ENCODE data around the gene PCGF5.

The PCGF5 gene

DNA sequence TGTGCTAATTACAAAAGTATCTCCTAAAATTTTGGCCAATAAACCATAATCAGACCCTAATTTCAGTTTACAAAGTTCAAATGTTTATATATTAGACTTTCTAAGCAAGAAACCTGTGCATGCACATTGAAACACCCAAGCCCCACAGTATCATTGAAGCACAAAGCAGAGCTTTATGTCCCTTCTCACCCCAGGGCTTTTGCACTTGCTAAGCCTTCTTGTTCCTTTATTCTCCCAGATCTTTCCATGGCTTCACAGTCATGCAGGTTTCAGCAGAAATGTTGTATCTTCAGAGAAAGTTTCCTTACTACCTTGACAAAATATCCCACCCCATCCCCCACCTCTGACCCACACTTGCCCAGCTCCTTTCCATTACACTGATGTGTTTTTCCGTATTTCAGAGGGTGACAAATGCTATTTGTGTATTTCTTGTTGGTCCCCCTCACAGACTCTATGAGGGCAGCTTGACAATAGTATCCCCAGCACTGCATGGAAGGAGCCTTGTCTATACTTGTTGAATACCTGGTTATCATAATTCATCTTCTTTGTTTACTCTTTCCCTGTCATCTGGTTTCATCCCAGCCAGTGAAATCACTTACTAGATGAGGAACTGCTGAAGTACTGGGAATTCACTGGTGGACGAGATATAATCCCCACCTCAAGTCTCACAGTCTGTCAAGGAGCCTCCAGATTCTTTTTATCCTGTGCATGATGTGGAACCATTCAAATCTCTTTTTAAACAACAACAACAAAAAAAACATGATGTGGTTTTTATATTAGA lies 24.0 kb upstream of the PCGF5 start:
- Histone ChIP-seq H3K4me3 (ENCODE audit: severe bottlenecking) (no peak overlapping the region), H3K27ac (ENCODE audit: poor library complexity, severe bottlenecking) (no peak overlapping the region), H3K27me3 (ENCODE audit: insufficient read depth, poor library complexity, severe bottlenecking) (no peaks in the 10 kb centered on the region), H3K9me3 (ENCODE audit: severe bottlenecking) (no peaks in the 10 kb centered on the region), H3K36me3 (ENCODE audit: low read depth) (no peaks in the 10 kb centered on the region), H3K4me1 (ENCODE audit: insufficient read depth, poor library complexity, severe bottlenecking) (no peaks in the 10 kb centered on the region)
- DNase-seq (ENCODE audit: low spot score) (no peak), ATAC-seq (ENCODE audit: low read depth) (no peak)
- TF ChIP-seq CTCF (IDR thresholded peaks at IDR 0.05; ENCODE audit: poor library complexity, severe bottlenecking): no peak

DNA sequence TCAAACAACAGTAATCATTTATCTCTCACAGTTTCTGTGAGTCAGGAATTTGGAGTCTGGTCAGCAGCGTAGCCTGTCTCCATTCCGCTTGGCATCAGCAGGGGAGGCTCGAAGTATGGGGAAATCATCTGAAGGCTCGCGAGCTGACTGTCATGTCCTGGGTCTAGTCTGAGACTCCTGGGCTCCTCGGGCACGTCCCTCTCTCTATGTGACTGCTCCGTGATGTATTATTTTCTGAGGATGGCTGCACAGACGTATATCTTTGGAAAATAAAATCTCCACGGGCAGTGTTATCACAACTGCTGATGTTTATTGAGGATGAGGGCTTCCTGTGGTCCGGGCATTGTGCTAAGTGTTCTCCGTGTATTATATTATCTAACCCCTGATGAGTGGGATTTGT lies 23.3 kb upstream of the PCGF5 start:
- Histone ChIP-seq H3K4me3 (ENCODE audit: severe bottlenecking) (no peak overlapping the region), H3K27me3 (ENCODE audit: insufficient read depth, poor library complexity, severe bottlenecking) (no peaks in the 10 kb centered on the region), H3K27ac (ENCODE audit: poor library complexity, severe bottlenecking) (no peak overlapping the region), H3K36me3 (ENCODE audit: low read depth) (no peaks in the 10 kb centered on the region), H3K9me3 (ENCODE audit: severe bottlenecking) (no peaks in the 10 kb centered on the region), H3K4me1 (ENCODE audit: insufficient read depth, poor library complexity, severe bottlenecking) (no peaks in the 10 kb centered on the region)
- no peak for TF ChIP-seq CTCF (IDR thresholded peaks at IDR 0.05; ENCODE audit: poor library complexity, severe bottlenecking)
- DNase-seq (ENCODE audit: low spot score): no peak
- no peak for ATAC-seq (ENCODE audit: low read depth)

GRCh38 chr10:91198781-91199180 lies 21.7 kb upstream of the PCGF5 start:
- ATAC-seq (ENCODE audit: low read depth) (no peak), DNase-seq (ENCODE audit: low spot score) (no peak)
- Histone ChIP-seq H3K27ac (ENCODE audit: poor library complexity, severe bottlenecking) (no peak overlapping the region), H3K27me3 (ENCODE audit: insufficient read depth, poor library complexity, severe bottlenecking) (no peaks in the 10 kb centered on the region), H3K36me3 (ENCODE audit: low read depth) (no peaks in the 10 kb centered on the region), H3K4me1 (ENCODE audit: insufficient read depth, poor library complexity, severe bottlenecking) (no peaks in the 10 kb centered on the region), H3K9me3 (ENCODE audit: severe bottlenecking) (no peaks in the 10 kb centered on the region), H3K4me3 (ENCODE audit: severe bottlenecking) (no peak overlapping the region)
- no peak for TF ChIP-seq CTCF (IDR thresholded peaks at IDR 0.05; ENCODE audit: poor library complexity, severe bottlenecking)

DNA sequence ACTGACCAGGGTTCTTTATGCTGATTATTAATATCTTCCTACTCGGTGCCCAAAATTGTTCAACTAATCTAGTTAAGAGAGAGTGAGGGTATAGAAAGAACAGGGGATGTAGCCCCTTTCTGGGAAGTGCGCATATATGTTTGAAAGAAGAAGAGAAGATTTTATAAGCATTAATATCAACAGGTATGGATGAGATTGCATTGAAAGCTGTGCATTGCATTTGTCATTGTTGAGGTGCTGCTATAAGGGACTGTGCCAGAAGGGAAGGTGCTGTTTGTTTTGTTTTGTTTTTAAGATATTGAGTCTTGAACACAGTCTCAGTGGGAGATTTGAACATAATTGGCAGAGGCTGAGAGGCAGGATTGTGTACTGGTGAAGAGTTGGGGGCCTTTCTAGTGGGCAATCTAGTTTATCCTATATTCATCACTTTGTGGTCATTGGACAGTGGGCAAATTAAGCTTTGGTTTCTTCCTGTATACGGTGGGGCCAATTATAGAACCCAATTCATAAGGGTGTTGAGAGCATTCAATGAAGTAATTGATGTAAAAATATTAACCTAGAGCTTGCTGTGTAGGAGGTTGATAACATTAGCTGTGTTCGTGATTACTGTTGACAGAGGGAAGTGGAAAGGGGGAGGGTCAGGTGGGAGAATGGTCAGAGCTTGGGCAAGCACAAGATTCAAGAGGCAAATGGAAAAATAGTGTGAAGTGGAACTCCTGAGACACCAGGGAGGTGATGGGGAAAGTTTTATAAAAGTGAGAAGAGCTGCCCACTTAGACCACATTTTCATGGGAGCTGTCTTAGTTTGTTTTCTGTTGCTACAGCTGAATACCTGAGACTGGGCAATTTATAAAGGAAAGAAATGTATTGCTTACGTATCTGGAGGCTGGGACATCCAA lies 19.9 kb upstream of the PCGF5 start:
- Histone ChIP-seq H3K27ac (ENCODE audit: poor library complexity, severe bottlenecking) (no peak overlapping the region), H3K27me3 (ENCODE audit: insufficient read depth, poor library complexity, severe bottlenecking) (no peaks in the 10 kb centered on the region), H3K4me3 (ENCODE audit: severe bottlenecking) (no peak overlapping the region), H3K36me3 (ENCODE audit: low read depth) (no peaks in the 10 kb centered on the region), H3K9me3 (ENCODE audit: severe bottlenecking) (no peaks in the 10 kb centered on the region), H3K4me1 (ENCODE audit: insufficient read depth, poor library complexity, severe bottlenecking) (no peaks in the 10 kb centered on the region)
- ATAC-seq (ENCODE audit: low read depth) (no peak), DNase-seq (ENCODE audit: low spot score) (no peak)
- no peak for TF ChIP-seq CTCF (IDR thresholded peaks at IDR 0.05; ENCODE audit: poor library complexity, severe bottlenecking)
